ENCODE data around the gene CHRNA4. TPM values are rescaled to one million over a fixed set of nuclear protein-coding genes. Genes with fewer than 3 reads are reported as not detected.
"Not testable (repeated sequence)": the region's sequence is repeated elsewhere in the genome, so short reads cannot be mapped to it uniquely, and the experiment has no call there.

CHRNA4 gene
- total and polyA plus RNA-seq, 2 donors = 0.79 TPM; not detected in 1

- DNase-seq (ENCODE audit: extremely low spot score); H3K4me3 ChIP-seq (ENCODE audit: low read depth, low read length); H3K27ac ChIP-seq (ENCODE audit: low read depth); H3K36me3 ChIP-seq (ENCODE audit: insufficient read depth); H3K4me1 ChIP-seq (ENCODE audit: insufficient read depth): not testable (repeated sequence)
- 75% methylated on average over 14 of the region's 14 CpGs for WGBS
Observed at GRCh38 chr20:63339154-63340094, 21.7 kb downstream of the CHRNA4 start.

DNA sequence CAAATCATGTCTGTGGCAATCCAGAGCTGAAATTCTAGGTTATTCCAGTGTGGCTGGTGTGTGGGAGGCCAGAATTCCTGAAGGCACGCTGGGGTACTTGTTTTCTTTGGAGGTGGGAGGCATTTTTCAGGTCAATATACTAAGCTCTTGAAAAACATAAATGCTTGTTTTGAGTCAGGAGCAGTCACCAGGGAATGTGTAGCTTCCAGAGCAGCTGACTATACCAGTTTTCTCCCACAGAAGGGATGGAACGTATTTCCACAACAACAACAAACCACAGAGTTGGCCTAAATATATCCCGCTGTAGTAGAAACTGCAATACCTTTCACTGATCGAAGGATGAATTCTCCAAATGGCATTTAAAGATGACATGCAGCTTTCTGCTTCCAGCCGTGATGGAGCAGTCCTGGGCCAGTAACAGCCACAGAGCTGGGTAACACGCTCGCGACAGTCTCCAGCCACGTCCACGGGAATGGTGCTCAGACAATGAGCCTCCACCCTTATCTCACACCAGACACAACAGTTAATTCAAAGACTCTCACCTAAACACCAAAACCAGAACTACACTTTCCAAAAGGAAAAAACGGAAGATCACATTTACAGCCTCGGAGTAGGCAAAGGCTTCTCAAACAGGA is 23.2 kb downstream of the CHRNA4 start:
- no peak for DNase-seq (ENCODE audit: extremely low spot score)
- no peak overlapping the region for H3K4me3 ChIP-seq (ENCODE audit: low read depth, low read length)
- WGBS = 65% methylated on average over 12 of the region's 12 CpGs
- H3K4me1 ChIP-seq (ENCODE audit: insufficient read depth) = no peaks in the 10 kb centered on the region
- no peak overlapping the region for H3K27ac ChIP-seq (ENCODE audit: low read depth)
- H3K36me3 ChIP-seq (ENCODE audit: insufficient read depth) = no peaks in the 10 kb centered on the region

DNA sequence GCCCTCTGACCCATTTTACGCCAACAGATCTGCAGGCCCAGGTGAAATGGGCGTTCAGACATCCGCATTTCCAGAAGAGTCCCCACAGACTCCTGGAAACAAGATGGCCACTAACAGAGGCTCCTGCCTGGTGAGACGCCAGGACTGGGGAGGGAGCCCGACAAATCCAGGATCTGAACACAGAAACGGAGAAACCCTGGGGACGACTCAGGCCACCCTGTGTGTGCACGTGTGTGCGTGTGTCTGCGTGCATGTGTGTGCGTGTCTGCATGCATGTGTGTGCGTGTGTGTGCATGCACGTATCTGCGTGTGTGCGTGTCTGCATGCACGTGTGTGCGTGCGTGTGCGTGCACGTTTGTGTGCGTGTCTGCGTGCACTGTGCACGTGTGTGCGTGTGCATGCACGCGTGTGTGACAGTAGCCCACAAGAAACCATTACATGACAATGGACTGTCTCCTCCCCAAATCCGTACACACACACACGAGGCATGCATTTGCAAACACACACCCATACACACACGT is 24.9 kb downstream of the CHRNA4 start:
- no peak for DNase-seq (ENCODE audit: extremely low spot score)
- no peaks in the 10 kb centered on the region for H3K4me1 ChIP-seq (ENCODE audit: insufficient read depth)
- no peak overlapping the region for H3K4me3 ChIP-seq (ENCODE audit: low read depth, low read length)
- 89% methylated on average over 29 of the region's 29 CpGs for WGBS
- H3K27ac ChIP-seq (ENCODE audit: low read depth) = no peak overlapping the region
- H3K36me3 ChIP-seq (ENCODE audit: insufficient read depth) = no peaks in the 10 kb centered on the region

DNA sequence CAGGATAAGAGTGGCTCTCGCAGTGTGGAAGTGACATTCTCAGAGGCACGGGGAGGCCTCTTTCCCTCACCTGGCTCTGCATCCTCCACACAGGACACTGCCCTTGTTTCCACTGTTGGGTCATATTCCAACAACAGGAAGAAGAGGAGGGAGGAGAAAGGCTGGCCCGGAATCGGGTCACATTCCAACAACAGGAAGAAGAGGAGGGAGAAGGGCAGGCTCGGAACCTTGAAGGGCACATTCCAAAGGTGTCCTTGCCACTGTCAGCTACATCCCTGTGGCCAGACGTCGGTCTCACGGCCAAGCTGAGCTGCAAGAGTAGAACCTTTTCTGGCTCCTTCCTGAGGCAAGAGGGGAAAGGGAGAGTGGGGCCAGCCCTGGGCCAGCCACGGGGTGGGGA is 25.4 kb downstream of the CHRNA4 start:
- Histone ChIP-seq H3K27ac (ENCODE audit: low read depth) (no peak overlapping the region), H3K4me3 (ENCODE audit: low read depth, low read length) (no peak overlapping the region), H3K4me1 (ENCODE audit: insufficient read depth) (no peaks in the 10 kb centered on the region), H3K36me3 (ENCODE audit: insufficient read depth) (no peaks in the 10 kb centered on the region)
- no peak for DNase-seq (ENCODE audit: extremely low spot score)
- 43% methylated on average over 9 of the region's 9 CpGs for WGBS

DNA sequence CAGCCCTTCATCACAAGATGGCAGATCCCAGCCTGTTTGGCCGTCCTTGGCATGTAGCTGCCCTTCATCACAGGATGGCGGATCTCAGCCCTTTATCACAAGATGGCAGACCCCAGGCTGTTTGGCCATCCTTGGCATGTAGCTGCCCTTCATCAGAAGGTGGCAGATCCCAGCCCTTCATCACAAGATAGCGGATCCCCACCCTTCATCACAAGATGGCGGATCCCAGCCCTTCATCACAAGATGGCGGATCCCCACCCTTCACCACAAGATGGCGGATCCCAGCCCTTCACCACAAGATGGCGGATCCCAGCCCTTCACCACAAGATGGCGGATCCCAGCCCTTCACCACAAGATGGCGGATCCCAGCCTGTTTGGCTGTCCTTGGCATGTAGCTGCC is 26.1 kb downstream of the CHRNA4 start:
- WGBS = 96% methylated on average over 9 of the region's 9 CpGs
- not testable (repeated sequence) for DNase-seq (ENCODE audit: extremely low spot score); H3K27ac ChIP-seq (ENCODE audit: low read depth); H3K36me3 ChIP-seq (ENCODE audit: insufficient read depth); H3K4me3 ChIP-seq (ENCODE audit: low read depth, low read length); H3K4me1 ChIP-seq (ENCODE audit: insufficient read depth)

DNA sequence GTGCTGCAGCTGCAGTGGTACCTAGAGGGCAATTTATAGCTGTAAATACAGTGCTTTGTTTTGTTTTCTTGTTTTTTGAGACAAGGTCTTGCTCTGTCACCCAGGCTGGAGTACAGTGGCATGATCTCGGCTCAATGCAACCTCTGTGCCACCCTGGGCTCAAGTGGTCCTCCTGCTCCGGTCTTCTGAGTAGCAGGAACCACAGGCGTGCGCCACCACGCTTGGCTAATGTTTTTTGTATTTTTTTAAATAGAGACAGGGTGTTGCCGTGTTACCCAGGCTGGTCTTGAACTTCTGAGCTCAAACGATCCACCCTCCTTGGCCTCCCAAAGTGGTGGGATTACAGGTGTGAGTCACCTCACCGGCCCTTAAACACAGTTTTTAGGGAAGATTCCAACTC is 26.8 kb downstream of the CHRNA4 start:
- Histone ChIP-seq H3K36me3 (ENCODE audit: insufficient read depth) (no peaks in the 10 kb centered on the region), H3K4me1 (ENCODE audit: insufficient read depth) (no peaks in the 10 kb centered on the region), H3K4me3 (ENCODE audit: low read depth, low read length) (no peak overlapping the region), H3K27ac (ENCODE audit: low read depth) (no peak overlapping the region)
- WGBS = 93% methylated on average over 8 of the region's 8 CpGs
- no peak for DNase-seq (ENCODE audit: extremely low spot score)

DNA sequence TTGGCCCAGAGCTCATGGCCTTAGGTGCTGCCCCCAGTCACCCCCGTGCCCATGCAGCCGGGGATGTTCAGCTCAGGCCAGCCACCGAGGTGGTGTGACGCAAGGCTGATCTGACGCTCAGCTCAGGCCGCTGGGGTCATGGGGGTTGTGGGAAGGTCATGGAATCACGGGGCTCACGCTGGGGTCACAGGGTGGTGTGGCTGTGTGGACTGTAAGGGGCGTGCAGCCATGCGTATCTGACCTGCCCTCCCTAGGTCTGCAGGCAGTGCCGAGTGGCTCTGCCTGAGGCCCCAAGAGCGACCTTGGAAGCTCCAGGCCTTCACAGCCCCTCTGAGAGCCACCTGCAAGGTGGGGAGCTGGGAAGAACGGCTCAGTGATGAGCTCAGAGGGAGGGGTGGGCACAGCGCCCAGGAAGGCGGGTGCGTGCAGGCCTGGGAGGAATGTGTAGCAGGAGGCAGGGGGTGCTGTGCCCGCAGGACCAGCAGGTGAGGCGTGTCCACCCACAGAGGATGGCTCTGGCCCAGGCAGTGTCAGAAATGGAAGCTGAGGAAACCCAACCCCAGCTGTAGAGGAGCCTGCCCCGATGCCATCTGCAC is 27.8 kb downstream of the CHRNA4 start:
- no peak overlapping the region for H3K27ac ChIP-seq (ENCODE audit: low read depth)
- no peak for DNase-seq (ENCODE audit: extremely low spot score)
- WGBS = 78% methylated on average over 19 of the region's 19 CpGs
- no peaks in the 10 kb centered on the region for H3K4me1 ChIP-seq (ENCODE audit: insufficient read depth)
- H3K4me3 ChIP-seq (ENCODE audit: low read depth, low read length) = no peak overlapping the region
- H3K36me3 ChIP-seq (ENCODE audit: insufficient read depth) = no peaks in the 10 kb centered on the region

GRCh38 chr20:63332488-63333240 is 28.5 kb downstream of the CHRNA4 start:
- Histone ChIP-seq H3K27ac (ENCODE audit: low read depth) (no peak overlapping the region), H3K4me1 (ENCODE audit: insufficient read depth) (no peaks in the 10 kb centered on the region), H3K36me3 (ENCODE audit: insufficient read depth) (no peaks in the 10 kb centered on the region), H3K4me3 (ENCODE audit: low read depth, low read length) (no peak overlapping the region)
- DNase-seq (ENCODE audit: extremely low spot score) = no peak
- 70% methylated on average over 22 of the region's 22 CpGs for WGBS

- Histone ChIP-seq H3K4me3 (ENCODE audit: low read depth, low read length) (no peak overlapping the region), H3K27ac (ENCODE audit: low read depth) (no peak overlapping the region), H3K4me1 (ENCODE audit: insufficient read depth) (no peaks in the 10 kb centered on the region), H3K36me3 (ENCODE audit: insufficient read depth) (no peaks in the 10 kb centered on the region)
- WGBS = 97% methylated on average over 8 of the region's 8 CpGs
- DNase-seq (ENCODE audit: extremely low spot score) = no peak
Observed at GRCh38 chr20:63331741-63332400, 29.3 kb downstream of the CHRNA4 start.

GRCh38 chr20:63330940-63331339 is 30.2 kb downstream of the CHRNA4 start:
- H3K4me1 ChIP-seq (ENCODE audit: insufficient read depth) = no peaks in the 10 kb centered on the region
- H3K4me3 ChIP-seq (ENCODE audit: low read depth, low read length) = no peak overlapping the region
- no peak for DNase-seq (ENCODE audit: extremely low spot score)
- 36% methylated on average over 13 of the region's 13 CpGs for WGBS
- no peak overlapping the region for H3K27ac ChIP-seq (ENCODE audit: low read depth)
- no peaks in the 10 kb centered on the region for H3K36me3 ChIP-seq (ENCODE audit: insufficient read depth)

GRCh38 chr20:63330084-63330760 is 30.9 kb downstream of the CHRNA4 start:
- no peak overlapping the region for H3K4me3 ChIP-seq (ENCODE audit: low read depth, low read length)
- DNase-seq (ENCODE audit: extremely low spot score) = no peak
- H3K4me1 ChIP-seq (ENCODE audit: insufficient read depth) = no peaks in the 10 kb centered on the region
- H3K36me3 ChIP-seq (ENCODE audit: insufficient read depth) = no peaks in the 10 kb centered on the region
- WGBS = 73% methylated on average over 20 of the region's 20 CpGs
- H3K27ac ChIP-seq (ENCODE audit: low read depth) = no peak overlapping the region

DNA sequence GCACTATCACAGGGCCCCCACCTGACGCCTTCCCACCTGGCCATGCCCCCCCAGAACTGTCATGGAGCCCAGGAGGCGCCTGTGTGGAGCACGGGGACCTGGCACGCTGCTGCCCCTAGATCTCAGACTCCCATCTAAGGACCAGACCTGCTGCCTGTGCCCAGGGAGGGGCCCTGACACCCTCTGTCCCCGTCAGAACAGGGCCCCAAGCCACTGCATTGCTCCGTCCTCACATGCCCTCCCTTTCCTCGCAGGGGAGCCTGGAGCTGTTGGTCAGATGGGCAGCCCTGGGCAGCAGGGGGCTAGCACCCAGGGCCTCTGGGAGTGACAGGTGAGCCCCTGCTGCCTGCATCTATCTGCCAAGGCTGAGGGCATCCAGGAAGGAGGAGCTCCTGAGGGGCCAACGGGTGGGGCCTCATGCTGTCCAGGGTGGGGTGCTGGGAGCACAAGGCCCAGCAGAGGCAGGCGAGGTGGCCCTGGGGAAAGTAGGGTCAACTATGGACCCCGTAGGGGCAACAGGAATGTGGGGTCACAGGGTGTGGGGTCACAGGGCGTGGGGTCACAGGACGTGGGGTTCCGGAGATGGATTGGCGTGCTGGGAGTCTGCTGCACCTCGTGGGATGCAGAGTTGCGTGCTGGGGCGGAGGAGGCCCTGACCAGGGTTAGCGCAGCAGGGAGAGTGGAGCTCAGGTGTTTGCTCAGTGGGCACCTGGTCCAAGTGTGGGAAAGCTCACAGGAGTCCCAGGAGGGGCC is 31.6 kb downstream of the CHRNA4 start:
- 87% methylated on average over 18 of the region's 18 CpGs for WGBS
- H3K36me3 ChIP-seq (ENCODE audit: insufficient read depth) = no peaks in the 10 kb centered on the region
- no peak for DNase-seq (ENCODE audit: extremely low spot score)
- H3K4me3 ChIP-seq (ENCODE audit: low read depth, low read length) = no peak overlapping the region
- no peaks in the 10 kb centered on the region for H3K4me1 ChIP-seq (ENCODE audit: insufficient read depth)
- H3K27ac ChIP-seq (ENCODE audit: low read depth) = no peak overlapping the region
